Activated CD4-positive, alpha-beta T cell treated with anti-CD3 and anti-CD28 coated beads, Interleukin-2, Interleukin-4, amounts not matched to agents 100 ng/mL and 50 ng/mL, durations not matched to agents 16 hours and 8 hours (primary cell): ENCODE data around the gene IL2RA.
"Not testable (repeated sequence)": the region's sequence is repeated elsewhere in the genome, so short reads cannot be mapped to it uniquely, and the experiment has no call there.

Source experiments
- DNase-seq: peaks from one replicate; pipeline ENCODE4 v3.0.0-alpha.2; 2020; ENCODE audit warnings: low spot score

Gene IL2RA

GRCh38 chr10:5981529-5981928 lies 80.6 kb downstream of the IL2RA start:
- DNase-seq: no peak

GRCh38 chr10:5978230-5978489 lies 84.0 kb downstream of the IL2RA start:
- no peak for DNase-seq

- peak; percentile 90 for DNase-seq
Measured at GRCh38 chr10:5977471-5978229, 84.5 kb downstream of the IL2RA start, which contains the start of gene IL15RA. Gene IL15RA, minus strand, starts transcription at chr10:5977543. Its CDS starts 51 bp downstream, at chr10:5977492.

GRCh38 chr10:5976512-5977470 lies 85.4 kb downstream of the IL2RA start:
- DNase-seq: peak; percentile 52

- DNase-seq: peak; percentile 93
Measured at GRCh38 chr10:5975641-5976473, 86.3 kb downstream of the IL2RA start.

- no peak for DNase-seq
Measured at GRCh38 chr10:5973069-5973468, 89.1 kb downstream of the IL2RA start.

GRCh38 chr10:5971886-5972285 lies 90.3 kb downstream of the IL2RA start:
- no peak for DNase-seq

- DNase-seq: peak; percentile 58
Measured at GRCh38 chr10:5971315-5971832, 90.8 kb downstream of the IL2RA start.

- no peak for DNase-seq
Measured at GRCh38 chr10:5970527-5970926, 91.6 kb downstream of the IL2RA start.

- no peak for DNase-seq
Measured at GRCh38 chr10:5970066-5970465, 92.1 kb downstream of the IL2RA start.

GRCh38 chr10:5968681-5969453 lies 93.3 kb downstream of the IL2RA start:
- DNase-seq: no peak

GRCh38 chr10:5968037-5968680 lies 94.0 kb downstream of the IL2RA start:
- no peak for DNase-seq

- DNase-seq: no peak
Measured at GRCh38 chr10:5965266-5965665, 96.9 kb downstream of the IL2RA start.

GRCh38 chr10:5964736-5965135 lies 97.4 kb downstream of the IL2RA start:
- DNase-seq: no peak

- DNase-seq: no peak
Measured at GRCh38 chr10:5963591-5963990, 98.6 kb downstream of the IL2RA start.

GRCh38 chr10:5963071-5963470 lies 99.1 kb downstream of the IL2RA start:
- no peak for DNase-seq

GRCh38 chr10:5962358-5962940 lies 99.7 kb downstream of the IL2RA start:
- not testable (repeated sequence) for DNase-seq

GRCh38 chr10:5961405-5962100 lies 100.6 kb downstream of the IL2RA start:
- DNase-seq: no peak

GRCh38 chr10:5960973-5961275 lies 101.2 kb downstream of the IL2RA start:
- DNase-seq: not testable (repeated sequence)
